HG03354 (cell line): Measurements from ENCODE around the gene PCGF6.

Experiments used
- ATAC-seq: cut with Tn5 transposase; IDR thresholded peaks from one replicate; pipeline ENCODE4 v1.9.1; 2021; ENCODE audit warnings: mild to moderate bottlenecking; ENCODE audit not compliant: unreplicated experiment, poor library complexity, severe bottlenecking

Gene PCGF6

GRCh38 chr10:103333934-103334520 is 16.9 kb downstream of the PCGF6 start:
- ATAC-seq, result no peak

DNA sequence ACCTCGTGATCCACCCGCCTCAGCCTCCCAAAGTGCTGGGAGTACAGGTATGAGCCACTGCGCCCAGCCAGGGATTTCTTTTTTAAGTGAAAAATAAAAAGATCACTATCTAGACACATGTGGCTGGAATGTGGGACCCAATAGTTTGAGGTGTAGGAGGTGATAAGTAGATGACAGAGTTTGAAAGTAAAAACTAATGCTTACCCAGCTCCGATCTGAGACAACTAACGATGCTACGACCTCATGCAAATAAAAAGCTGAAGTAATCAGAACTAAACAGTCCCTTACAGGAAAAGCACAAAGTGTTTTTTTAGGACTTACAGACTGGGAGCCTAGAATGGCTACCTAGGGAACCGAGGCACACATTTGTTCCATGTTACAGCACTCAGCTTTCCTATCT is 23.0 kb downstream of the PCGF6 start:
- ATAC-seq, result no peak

DNA sequence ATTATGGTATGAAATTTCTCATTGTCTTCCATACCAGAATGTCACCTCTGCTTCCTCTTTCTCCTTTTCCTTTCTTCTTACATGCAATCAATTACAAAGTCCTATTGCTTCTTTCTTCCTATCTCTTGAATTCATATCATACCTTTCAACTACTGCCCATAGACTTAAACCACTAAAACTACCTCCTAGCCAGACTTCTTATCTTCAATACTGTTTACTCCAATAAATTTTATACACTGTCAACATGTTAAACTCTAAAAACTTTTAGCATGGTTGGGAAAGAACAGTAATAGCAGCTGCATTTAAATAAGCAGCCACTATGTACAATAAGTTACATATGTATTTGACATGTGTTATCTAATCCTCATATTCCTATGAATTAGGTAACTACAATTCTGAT is 34.9 kb downstream of the PCGF6 start:
- no peak for ATAC-seq

GRCh38 chr10:103310197-103310596 is 40.7 kb downstream of the PCGF6 start:
- ATAC-seq, result no peak

DNA sequence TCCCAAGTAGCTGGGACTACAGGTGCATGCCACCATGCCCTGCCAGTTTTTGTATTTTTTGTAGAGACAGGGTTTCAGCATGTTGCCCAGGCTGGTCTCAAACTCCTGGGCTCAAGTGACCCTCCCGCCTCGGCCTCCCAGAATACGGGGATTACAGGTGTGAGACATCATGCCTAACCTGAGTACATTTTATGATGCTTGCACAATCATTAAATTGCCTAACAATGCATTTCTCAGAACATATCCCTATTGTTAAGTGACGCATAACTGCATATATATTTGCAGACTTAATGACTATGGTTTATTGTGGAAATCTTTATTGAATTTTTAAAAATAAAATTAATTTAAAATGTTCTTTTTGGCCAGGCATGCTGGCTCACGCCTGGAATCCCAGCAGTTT is 43.3 kb downstream of the PCGF6 start:
- no peak for ATAC-seq

DNA sequence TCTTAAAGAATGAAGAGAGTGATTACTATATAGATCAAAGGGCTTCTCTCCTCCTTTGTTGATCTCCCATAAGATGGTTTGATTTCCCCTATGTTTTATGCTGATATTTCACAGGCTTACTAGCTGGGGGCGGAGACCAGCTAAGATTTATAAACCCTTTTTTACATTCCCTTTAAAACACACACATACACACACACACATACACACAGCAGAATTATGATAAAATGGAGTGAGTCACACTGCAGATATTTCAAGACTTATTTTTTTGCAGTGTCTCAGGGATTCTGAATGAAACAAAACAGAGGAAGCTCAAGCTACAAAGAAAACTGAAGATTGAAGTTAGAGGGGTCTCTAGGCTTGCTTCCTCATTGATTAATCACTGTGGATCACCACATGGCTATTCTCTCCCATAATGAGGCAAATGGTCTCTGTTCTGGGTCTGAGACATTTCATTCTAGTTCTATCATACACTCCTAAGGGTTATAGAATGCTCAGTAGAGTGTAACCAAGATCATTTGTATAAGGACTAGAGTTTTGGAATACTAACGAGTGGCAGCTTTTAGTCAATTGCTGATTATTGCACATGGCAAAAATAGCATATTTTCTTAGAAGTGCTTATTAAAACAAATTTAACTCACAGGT is 55.4 kb downstream of the PCGF6 start:
- no peak for ATAC-seq

DNA sequence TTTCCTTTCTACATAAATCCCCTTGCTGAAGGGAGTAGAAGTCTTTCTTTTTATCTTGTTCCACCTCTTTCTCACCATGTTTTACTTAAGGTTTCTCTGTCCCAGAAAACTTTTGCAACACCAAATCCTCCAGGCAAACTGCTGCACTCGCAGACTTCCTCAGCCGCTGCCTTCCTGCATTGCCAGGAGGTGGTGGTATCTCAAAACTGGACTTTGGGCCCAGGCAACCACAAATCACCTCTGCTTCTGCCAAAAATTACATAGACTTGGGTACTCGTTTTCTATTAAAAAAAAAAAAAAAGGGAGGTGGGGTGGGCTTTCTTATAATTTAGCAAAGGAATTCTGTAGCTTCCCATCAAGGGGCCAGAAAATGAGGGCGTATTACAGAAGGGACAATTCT is 59.4 kb downstream of the PCGF6 start:
- ATAC-seq, result no peak

GRCh38 chr10:103287992-103288391 is 62.9 kb downstream of the PCGF6 start:
- no peak for ATAC-seq

DNA sequence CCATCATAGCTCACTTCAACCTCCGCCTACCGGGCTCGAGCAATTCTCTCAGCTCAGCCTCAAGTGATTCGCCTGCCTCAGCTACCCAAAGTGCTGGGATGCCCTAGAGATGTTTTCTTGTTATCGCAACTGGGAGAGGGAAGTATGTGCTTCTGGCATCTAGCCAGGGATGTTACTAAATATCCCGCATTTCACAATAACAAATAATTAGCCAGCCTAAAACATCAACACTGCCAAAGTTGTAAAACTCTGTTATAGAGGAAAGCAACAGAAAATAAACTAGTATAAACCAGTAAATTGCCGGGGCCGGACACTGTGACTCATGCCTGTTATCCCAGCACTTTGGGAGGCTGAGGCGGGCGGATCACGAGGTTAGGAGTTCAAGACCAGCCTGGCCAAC is 66.8 kb downstream of the PCGF6 start:
- no peak for ATAC-seq

DNA sequence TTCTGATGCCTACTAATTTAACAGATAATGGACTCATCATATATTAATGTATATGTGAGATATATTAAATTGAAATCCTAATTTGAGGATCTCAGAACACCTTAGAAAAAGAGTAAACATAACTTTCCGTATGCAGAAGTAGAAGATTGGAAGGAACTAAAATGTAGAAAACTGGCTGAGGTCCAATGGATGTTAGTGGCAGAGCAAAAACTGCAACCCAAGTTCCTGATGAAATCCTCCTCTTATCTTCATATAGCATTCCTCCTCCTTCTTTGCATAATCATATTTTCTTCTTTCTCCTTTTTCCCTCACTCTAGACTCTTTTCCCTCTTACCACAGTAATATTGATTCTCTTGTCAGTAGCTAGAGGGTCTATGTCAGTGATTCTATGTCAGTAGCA is 68.0 kb downstream of the PCGF6 start:
- ATAC-seq, result no peak

DNA sequence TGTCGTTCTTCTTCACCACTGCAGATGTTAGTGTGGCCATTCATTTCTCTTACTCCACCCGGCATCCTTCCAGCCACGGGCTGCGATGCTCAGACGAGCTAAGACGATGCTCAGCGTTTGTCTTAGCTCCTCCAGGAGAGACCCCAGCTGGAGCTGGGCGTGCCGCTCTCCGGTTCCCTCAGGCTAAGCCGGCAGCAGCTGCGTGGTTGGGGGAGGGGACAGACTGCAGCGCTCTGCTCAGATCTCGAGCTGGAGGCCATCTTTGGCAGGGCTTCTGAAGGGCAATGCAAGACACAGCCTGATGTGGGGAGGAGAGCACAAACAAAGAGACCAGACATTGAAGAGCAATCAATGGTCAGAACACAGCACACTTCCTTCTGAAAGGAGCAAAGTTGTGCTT is 69.2 kb downstream of the PCGF6 start:
- ATAC-seq, result no peak

- ATAC-seq, result no peak
These were observed 70.4 kb downstream of the PCGF6 start for GRCh38 chr10:103280506-103280905.

GRCh38 chr10:103280031-103280430 is 70.9 kb downstream of the PCGF6 start:
- no peak for ATAC-seq

GRCh38 chr10:103278862-103279298 is 72.1 kb downstream of the PCGF6 start:
- ATAC-seq, result no peak

GRCh38 chr10:103278537-103278823 is 72.5 kb downstream of the PCGF6 start:
- no peak for ATAC-seq

- no peak for ATAC-seq
These were observed 73.0 kb downstream of the PCGF6 start for GRCh38 chr10:103277713-103278536.

DNA sequence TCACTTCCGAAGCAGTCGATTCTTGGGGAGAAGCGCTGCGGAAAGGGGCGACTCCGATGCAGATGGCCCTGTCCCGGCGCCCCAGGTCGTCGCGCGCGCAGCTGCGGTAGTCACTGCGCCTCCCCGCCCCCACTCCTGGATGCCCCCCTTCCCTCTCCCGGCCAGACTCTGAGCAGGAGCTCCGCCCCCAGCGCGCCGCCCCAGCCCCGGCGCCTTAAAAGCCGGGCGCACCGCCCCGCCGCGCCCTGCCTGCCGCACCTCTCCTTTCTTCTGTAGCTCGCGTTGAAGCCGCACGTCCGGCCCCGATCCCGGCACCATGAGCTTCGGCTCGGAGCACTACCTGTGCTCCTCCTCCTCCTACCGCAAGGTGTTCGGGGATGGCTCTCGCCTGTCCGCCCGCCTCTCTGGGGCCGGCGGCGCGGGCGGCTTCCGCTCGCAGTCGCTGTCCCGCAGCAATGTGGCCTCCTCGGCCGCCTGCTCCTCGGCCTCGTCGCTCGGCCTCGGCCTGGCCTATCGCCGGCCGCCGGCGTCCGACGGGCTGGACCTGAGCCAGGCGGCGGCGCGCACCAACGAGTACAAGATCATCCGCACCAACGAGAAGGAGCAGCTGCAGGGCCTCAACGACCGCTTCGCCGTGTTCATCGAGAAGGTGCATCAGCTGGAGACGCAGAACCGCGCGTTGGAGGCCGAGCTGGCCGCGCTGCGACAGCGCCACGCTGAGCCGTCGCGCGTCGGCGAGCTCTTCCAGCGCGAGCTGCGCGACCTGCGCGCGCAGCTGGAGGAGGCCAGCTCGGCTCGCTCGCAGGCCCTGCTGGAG is 73.8 kb downstream of the PCGF6 start, which contains the start of gene INA:
INA (plus strand) TSS at position 243 of the 817 bp plus-strand sequence; CDS start at position 317, 74 bp downstream.
- ATAC-seq, result no peak

DNA sequence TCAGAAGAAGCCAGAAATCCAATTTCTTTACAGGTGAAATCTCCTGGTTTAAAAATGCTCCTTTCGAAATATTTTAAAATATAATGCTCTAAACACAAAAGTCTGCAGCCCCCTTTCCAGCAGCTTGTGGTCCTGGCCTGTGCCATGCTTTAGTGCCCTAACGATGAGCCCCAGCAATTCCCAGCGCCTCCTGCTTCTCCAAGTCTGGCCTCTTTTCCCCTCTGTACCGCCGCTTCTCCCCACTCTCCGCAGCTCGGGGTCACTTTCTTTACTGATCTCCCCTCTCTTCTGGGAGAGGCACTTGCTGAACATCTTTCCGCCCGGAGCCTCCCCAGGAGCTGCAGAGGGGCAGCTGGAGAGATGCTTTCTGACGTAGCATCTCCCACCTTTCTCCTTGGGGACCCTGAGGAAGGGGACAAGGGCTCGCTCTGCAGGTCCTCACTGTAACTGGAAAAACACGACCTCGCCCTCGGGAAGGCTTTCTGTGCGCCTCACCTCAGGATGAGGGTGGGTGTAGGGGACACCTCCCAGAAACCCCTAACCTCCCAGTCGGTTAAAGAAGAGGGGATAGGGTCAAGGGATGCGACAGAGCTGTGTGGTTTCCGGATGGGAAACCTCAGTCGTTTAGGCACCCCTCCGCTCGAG is 74.6 kb downstream of the PCGF6 start:
- ATAC-seq, result no peak

DNA sequence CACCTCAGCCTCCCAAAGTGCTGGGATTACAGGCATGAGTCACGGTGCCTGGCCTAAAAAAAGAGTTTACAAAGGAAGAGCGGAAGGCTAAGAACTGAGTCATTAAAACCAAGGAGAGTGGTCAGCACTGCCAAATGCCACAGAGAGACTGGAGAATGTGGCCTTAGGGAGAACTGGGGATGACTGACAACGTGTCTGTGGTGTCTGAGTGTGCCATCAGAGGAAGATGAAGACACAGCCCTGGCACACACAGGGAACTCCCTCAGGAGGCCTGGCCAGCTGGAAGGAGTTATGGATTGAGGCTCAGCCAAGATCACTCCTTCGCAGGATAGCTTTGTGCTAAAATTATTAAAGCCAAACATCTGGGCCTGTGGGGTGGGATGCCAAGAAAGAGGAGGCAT is 77.9 kb downstream of the PCGF6 start:
- no peak for ATAC-seq
